HG03521 (cell line): ENCODE measurements around the gene SLCO4A1.

Source experiments
- ATAC-seq: cut with Tn5 transposase; IDR thresholded peaks from one replicate; pipeline ENCODE4 v1.9.1; 2021; ENCODE audit warnings: mild to moderate bottlenecking, moderate library complexity; ENCODE audit not compliant: unreplicated experiment

Gene SLCO4A1

DNA sequence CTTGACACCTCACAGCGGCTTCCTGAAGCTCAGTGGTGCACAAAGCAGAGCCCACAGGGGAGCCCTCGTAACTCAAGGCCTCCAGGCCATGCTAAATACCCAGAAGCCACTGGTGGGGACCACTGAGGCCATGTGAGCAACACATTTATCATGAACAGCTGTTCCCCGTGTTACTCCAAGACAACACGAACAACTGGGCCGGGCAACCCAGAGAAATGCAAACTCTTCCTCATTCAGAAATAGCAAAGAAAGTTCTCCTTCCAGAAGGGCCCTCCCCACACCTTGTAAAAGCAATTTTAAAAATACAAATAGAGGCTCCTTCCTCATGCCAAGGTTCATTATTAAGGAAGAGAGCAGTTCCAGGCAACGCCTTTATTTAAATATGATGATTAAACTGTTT, 36.3 kb upstream of the SLCO4A1 start:
- ATAC-seq: no peak

DNA sequence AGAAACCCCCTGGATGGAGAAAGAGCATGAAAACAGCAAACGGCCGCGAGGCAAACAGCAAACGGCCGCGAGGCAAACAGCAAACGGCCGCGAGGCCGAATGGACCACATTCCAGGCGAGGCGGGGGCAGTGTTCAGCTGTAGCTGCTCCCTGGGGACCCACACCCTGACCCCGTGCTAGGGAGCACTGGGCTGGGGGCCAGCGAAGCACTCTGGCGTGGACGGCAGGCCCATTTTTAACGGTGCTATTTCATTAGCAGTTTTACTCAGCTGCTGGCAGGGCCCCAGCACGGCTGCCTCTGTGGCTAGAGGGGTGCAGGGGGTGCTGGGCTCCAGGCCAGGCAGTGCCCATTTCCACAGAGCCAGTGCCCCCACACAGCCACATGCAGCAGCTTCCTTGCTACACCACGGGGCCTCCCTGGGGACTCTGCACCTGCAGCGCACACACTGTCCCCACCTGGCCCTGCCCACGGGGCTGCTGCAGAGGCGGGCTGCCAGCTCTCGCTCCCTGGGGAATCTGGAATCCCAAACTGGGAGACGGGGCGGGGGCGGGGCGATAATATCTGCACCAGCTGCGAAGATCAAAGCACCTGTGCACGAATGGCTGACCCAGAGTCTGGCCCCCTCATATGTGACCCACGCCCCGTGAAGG, 35.6 kb upstream of the SLCO4A1 start:
- no peak for ATAC-seq

GRCh38 chr20:62607366-62608217, 34.7 kb upstream of the SLCO4A1 start:
- ATAC-seq: no peak

GRCh38 chr20:62608218-62608565, 34.1 kb upstream of the SLCO4A1 start:
- no peak for ATAC-seq

DNA sequence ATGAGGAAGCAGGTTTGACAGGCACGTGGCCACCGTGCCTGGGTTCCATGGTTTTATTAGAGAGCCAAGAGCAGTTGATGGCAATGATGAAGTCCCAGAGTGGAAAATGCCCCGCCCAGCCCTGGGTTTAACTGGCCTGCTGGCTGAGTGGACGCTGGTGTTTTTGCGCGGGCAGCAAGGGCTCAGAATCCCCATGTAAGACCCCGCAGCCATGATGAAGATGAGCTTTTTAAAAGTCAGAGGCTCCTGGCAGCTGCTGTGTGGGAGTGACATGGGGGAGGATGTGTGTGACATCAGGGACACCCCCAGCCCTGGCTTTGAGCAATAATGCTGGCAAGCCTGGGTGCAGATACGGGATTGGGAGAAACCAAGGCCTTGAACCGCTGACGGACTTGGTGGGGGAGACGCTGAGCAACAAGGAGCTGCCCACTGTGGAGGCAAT, 33.0 kb upstream of the SLCO4A1 start:
- no peak for ATAC-seq

GRCh38 chr20:62609811-62610757, 32.2 kb upstream of the SLCO4A1 start:
- no peak for ATAC-seq

DNA sequence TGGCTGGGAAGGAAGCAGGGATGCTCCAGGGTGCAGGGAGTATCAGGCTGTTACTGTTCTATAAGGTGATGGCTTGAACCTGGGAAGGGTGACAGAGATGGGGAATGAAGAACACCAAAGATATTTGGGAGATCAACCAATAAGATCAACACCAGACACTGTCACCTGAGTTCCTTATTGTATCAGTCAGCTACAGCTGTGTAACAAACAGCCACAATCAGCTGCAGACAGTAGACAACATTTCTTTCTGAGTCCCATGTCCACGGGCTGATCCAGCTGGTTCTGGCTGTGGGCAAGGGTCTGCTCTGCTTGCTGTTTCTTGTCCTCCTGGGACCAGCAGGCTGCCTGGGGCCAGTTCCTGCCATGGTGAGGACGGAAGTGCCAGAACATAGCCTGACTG, 31.3 kb upstream of the SLCO4A1 start:
- no peak for ATAC-seq

GRCh38 chr20:62611819-62612218, 30.5 kb upstream of the SLCO4A1 start:
- ATAC-seq: no peak

DNA sequence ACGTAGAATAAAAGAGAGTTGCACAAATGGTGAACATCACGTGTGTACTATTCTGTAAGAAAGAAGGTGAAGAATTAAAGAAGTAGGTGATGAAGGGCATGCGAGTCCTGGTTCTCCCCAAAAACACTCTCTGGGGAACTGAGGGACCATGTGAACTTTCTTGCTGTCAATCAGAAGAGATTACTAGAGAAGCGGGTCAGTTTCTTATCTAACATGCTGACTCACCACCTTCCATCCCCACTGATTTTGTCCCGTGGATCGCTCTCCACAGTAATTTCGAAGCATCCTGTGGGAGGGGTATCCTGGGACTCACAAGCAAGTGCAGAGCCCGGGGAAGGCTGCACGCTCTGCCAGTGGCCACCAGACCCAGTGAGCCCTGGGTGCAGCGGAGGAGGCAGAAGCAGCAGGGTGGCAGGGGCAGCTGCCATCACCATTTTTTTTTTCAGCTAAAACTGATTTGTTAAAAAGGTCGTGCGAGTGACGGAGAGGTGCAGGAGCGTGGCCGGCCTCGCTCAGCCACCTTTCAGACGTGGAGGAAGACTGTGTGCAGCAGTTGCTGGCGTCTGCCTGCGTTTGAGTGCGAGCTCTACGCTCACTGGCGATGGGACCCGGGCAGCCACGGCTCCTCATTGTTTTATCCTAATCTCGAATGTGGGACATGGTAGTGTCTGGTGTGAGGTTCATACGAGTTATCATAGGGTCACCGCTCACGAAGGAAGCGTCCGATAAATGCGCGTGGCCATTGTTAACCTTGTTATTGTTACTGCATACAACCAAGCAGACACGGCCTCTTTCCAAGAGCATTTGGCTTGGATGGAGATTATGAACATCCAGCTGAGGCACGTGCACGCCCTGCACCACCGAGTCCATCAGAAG, 28.0 kb upstream of the SLCO4A1 start:
- ATAC-seq: no peak

DNA sequence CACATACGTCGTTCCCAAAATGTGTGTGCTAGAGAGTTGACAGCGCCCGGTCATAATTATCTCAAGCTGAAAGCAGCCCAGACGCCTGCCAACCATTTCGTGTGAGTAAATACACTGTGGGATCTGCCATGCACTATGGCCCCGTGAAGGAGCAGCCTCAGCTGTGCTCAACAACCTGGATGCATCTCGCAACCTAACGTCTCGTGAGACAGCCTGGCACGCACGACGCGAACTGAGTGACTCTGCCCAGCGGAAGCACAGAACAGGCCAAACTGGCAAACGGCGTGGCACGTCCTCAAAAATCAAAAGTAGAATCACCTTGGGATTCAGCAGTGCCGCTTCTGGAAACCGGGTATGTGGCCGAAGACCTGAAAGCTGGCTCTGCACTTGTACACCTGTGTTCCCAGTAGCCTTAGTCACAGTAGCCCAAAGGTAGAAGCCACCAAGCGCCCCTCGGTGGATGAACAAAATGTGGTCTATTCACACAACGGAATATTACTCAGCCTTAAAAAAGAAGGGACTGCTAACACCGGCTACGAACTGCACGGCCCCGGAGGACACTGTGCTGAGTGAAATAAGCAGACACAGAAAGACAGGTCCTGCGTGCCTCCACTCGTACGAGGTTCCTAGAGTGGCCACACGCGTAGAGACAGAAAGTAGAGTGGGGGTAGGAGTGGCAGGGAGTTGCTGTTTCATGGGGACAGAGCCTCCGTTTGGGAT, 27.2 kb upstream of the SLCO4A1 start:
- no peak for ATAC-seq

DNA sequence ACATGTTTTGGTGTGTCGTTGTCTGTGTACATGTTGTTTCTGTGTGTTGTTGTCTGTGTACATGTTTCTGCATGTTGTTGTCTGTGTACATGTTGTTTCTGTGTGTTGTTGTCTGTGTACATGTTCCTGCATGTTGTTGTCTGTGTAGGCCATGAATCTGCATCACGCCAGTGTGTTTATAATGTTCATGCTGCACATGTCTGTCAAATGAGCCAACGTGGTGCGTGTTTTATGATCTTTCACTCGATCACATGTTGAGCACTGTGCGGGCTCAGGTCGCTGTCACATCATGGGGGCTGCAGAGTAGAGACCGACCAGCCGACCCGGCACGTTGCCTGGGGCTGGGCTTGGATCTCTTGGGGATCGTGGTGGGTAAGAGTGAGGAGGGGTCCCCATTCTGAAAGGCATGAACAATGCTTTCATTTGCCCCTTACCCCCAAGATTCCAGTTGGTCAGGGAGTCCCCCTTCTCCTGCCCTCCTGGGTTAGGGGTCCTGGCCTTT, 26.5 kb upstream of the SLCO4A1 start:
- no peak for ATAC-seq

DNA sequence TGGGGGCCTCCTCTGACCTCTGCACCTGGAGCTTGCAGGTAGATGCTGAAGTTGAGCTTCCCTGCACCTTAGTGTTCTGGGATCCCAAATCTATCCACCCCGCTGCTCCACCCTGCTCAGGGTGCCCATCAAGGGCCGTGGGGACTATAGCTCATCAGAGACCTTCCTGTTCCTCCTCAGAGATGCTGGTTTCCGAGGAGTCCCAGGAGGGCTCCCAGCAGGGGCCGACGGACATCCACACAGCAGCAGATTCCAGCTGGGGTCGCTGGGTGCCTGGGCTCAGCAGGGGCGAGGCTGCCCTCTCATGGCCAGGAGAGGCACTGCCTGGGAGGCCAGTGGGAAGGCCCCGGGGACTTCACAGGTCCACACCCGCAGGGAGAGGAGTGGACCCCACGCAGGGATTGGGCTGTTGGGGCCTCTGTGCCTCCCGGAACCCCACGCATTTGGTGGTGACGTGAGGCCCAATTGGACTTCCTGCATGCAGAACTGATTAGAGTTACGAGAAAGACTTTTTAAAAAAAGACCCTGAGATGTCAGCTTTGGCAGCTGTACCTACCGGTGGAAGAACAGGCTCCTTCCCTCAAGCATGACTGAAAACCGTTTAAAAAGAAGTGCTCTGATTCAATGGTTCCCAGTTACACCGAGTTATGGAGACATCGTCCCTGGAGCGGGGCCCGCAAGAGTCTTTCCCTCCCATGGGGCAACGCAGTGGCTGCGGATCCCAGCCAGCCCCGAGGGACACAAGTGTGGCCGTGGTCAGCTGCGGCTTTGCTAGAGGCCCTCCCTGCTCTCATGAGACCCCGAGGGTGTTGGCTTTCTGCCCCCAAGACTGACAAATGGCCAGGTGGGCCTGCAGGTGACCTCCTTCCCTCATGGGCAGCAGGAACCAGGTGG, 25.3 kb upstream of the SLCO4A1 start:
- peak; percentile 50 for ATAC-seq

GRCh38 chr20:62617711-62618483, 24.4 kb upstream of the SLCO4A1 start:
- ATAC-seq: no peak

DNA sequence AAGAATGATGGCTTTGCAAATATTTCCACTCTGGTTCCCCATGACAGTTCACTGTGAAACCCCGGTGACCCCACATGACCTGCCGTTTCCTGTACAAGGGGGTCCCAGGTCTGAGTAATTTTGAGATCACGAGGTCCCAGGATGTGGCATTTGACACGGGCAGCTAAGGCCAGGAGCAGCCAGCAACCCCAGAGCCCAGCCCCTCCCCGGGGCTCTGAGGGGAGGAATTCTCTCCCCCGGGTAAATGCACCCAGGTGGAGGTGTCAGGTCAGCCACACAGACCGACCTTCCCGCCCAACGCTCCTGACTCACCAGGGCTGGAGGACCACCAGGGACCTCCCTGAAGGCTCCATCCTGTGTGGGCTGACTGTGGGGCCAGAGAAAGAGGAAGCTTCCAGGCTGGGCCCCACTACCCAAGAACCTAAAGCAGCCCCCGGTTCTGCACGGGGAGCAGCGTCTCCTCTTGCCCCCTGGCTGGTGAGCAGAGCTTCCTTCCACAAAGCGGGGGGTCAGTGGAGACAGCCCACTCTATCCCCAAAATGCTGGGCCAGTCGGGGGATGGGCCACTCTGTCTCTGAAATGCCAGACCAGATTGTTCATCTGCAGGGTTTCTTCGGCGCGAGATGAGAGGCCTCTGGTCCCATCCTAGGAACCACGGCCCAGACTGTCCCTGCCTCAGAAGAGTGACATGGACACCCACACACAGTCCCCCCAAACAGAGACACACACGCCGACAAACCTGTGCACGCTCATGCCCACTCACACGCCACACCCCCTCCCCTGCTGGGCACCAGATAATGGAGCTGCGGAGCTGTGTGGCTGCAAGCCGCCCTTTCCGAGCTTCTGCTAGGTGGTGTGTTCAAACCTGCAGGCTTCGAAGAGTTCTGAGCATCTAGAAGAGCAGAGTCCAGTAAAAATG, 23.4 kb upstream of the SLCO4A1 start:
- ATAC-seq: no peak

- ATAC-seq: no peak
Observed at GRCh38 chr20:62620625-62621024, 21.7 kb upstream of the SLCO4A1 start.

GRCh38 chr20:62621251-62622110, 20.8 kb upstream of the SLCO4A1 start:
- ATAC-seq: no peak
